Activated T-cell treated with anti-CD3 and anti-CD28 coated beads for 1 hour (primary cell): ENCODE results near the gene RNF167.
A peak's percentile ranks its signal among the peaks of the same experiment; 100 is the strongest.

Source experiments
- DNase-seq: peaks from one replicate; pipeline ENCODE4 v3.0.0-alpha.2; 2020; ENCODE audit warnings: low read depth

Gene RNF167

DNA sequence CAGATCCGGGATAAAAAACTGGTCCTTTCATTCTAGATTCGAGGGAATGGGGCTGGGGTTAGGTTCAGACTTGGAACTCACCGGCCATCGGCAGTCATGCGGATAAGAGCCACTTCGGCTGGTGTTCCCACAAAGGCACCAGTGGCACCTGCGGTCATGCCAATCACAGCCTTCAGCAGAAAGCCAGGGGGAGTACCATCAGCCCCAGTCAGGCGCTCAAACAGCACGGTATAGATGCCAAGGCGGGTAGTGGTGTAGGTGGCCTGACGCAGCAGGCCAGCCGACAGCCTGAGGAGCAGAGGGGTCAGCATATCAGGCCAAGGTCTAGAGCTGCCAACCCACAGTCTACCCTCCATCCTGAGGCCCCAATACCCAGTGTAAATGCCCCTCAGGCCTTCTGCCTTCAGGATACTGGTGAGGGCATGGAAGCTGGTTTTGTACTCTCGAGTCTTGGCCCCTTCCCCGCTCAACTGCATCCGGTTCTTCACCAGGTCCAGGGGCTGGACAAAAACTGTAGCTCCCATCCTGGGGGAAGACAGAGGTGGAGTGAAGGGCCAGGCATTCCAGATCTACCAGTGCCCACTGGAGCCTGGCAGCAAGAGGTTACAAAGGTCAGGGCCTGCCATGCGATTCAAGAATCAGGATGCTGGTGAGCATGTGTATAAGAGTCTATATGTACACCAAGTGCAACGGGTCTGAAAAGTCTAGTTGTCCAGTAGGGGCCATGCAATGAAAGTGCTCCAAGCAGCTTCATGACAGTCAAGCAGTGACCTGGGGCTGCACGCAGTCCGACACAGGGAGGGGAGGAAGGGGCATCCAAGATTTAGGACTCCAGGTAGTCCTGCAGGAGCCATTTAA, 1.2 kb upstream of the RNF167 start:
- DNase-seq = no peak

GRCh38 chr17:4939546-4939795, 597 bp upstream of the RNF167 start:
- no peak for DNase-seq

DNA sequence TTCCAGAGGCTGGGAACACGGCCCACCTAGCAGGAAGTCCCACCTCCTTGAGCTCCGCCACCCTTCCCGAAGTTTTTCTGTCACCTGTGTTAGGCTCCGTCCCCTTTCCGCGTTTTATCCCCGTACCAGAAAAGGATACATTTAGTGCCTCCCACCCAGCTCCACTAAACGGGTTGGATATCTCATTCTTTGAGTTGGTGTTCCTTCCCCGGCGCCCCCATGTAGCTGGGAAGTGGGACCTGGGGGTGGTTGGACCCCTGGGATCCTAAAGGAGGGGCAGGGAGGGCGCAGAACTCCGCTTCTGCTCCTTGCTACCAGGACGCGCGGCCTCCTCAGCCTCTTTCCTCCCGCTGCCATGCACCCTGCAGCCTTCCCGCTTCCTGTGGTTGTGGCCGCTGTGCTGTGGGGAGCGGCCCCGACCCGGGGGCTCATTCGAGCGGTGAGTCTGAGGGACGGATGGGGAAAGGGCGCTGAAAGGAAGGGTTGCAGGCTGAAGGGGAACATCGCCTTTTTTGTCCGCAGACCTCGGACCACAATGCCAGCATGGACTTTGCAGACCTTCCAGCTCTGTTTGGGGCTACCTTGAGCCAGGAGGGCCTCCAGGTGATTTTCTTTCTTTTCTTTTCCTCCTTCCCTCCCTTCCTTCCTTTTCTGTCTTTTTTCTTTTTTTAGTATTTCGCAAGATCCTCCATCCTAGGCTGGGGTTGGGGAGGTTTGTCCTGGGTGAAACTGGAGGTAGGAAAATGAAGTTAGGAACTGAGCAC, 669 bp downstream of the RNF167 start:
- no peak for DNase-seq

- no peak for DNase-seq
Observed at GRCh38 chr17:4941319-4941610, 1.2 kb downstream of the RNF167 start.

DNA sequence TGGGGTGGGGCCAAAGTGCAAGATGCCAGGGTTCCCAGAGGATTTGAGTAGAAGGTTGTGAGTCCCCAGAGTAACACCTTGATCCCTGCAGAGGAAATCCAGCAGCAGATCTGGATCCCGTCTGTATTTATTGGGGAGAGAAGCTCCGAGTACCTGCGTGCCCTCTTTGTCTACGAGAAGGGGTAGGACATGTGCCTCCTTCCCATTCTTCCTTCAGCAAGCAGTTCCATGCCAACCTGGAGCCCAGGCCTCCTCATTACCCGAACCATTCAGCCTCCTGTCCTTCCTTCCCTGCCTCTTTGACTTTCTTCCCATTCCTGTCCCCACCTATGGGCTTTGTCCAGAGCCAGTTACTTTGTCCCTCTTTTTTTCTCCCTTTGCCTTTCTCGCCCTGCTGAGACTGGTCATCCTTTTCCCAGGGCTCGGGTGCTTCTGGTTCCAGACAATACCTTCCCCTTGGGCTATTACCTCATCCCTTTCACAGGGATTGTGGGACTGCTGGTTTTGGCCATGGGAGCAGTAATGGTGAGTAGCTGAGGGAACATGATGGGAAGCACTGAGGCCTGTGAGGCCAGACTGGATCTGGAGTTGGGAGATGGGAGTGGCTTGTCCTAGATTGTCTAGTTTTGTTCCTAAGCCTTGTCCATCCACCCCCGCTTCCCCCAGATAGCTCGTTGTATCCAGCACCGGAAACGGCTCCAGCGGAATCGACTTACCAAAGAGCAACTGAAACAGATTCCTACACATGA, 2.9 kb downstream of the RNF167 start:
- no peak for DNase-seq

DNA sequence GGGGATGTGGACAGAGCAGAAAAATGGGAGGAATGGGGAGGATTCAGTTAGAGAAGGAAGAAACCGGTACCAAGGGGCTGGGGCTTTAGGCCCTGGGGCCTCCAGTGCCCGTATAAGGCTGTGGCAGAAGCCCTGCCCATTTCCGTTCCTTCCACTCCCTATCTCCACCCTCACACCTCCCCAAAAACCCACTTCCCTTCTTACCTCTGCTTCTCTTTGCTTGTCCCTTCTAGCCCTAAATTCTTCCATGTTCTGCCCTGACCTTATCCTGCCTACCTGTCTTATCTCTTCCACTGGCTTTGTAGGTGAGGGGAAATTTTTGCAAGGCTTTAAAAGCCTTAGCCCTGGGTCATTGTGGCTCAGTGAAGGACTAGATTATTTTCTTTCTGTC, 4.1 kb downstream of the RNF167 start:
- DNase-seq = no peak

- DNase-seq = no peak
Observed at GRCh38 chr17:4944554-4945175, 4.6 kb downstream of the RNF167 start.

DNA sequence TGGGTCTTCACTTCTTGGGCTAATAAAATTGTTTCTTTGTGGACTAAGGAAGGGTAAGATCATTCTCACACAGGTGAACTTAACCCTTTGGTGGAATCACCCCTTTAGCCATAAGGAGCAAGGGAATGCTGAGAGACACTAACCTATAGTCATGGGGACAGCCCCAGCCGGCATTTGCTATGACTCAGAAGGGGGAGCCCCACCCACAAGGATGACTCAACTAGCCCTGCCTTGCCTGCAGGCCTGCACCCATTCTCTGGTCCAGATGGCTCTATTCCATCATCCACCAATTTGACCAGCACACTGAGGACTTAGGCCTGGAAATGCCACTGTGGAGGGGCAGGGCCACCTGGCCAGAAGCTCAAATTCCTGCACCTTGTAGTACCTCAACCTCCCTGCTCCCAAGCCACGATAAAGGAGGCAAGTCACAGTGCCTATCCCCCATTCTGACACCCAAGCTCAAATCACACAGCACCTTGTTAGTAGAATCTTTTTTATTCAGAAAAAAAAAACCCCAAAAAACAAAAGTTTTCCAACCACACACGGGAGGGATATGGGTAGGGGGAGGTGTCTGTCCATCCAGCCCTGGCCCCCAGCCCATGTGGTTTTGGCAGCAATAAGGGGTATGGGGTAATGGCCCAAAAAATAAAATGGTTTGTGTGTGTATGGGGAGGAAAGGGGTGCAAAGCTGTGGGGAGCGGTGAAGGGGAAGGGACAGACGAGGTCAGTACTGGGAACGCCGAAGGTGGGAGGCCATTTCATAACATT, 5.3 kb downstream of the RNF167 start:
- DNase-seq = peak; percentile 68

GRCh38 chr17:4945944-4946280, 5.8 kb downstream of the RNF167 start:
- DNase-seq = no peak

DNA sequence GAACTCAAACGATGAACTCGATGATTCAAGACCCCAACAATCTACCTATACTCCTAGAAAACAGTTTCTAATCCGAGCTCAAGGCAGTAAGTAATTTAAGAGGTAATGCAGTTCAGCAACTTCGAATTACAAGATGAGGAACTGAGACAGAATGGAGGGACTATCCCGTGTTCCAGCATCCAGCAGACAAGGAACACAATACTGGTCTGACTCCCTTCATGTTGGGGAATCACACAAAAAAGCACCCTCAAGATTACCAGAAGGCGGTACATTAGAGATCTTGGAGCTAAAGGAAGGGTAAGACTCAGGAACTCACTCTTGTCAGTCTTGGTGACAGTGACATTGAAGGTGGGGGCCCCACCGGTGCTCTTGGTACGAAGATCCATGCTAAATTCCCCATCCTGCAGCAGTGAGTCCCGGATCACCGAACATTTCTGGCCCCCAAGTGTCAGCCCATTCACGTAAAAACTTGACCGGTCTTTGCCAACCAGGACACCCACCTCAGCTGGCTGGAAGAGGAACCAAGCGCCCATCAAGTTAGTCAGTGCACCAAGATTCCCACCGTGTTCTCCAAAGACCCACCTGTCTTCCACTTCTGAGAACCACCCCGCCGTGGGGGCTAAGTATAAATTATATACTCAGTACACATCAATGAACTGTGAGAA, 6.4 kb downstream of the RNF167 start:
- no peak for DNase-seq

GRCh38 chr17:4947010-4947410, 6.9 kb downstream of the RNF167 start:
- DNase-seq = no peak

GRCh38 chr17:4947411-4948165, 7.5 kb downstream of the RNF167 start:
- peak; percentile 60 for DNase-seq

GRCh38 chr17:4948166-4948930, 8.3 kb downstream of the RNF167 start, which contains the start of gene PFN1:
TSS of gene PFN1 (minus strand) at chr17:4948530. CDS start at chr17:4948394, 136 bp downstream.
- DNase-seq = peak; percentile 87

DNA sequence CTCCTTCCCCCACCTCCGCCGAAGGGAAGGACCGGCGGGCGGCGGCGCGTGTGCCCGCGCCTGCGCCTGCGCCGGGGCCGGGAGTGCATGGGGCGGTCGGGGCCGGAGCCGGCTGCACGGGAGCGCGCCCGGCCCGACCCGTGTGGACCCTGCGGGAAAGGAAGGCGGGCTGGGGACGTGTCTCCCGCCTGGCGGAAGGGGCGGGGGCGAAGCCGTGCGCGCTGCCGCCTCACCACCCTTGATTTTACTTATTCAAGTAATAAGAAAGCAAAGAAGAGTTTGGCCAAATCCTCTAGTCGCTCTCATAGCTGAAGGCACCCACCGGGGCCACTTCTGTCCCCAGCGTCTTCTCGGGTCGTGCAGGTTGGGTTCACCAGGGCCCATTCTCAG, 8.9 kb downstream of the RNF167 start:
- peak; percentile 47 for DNase-seq

DNA sequence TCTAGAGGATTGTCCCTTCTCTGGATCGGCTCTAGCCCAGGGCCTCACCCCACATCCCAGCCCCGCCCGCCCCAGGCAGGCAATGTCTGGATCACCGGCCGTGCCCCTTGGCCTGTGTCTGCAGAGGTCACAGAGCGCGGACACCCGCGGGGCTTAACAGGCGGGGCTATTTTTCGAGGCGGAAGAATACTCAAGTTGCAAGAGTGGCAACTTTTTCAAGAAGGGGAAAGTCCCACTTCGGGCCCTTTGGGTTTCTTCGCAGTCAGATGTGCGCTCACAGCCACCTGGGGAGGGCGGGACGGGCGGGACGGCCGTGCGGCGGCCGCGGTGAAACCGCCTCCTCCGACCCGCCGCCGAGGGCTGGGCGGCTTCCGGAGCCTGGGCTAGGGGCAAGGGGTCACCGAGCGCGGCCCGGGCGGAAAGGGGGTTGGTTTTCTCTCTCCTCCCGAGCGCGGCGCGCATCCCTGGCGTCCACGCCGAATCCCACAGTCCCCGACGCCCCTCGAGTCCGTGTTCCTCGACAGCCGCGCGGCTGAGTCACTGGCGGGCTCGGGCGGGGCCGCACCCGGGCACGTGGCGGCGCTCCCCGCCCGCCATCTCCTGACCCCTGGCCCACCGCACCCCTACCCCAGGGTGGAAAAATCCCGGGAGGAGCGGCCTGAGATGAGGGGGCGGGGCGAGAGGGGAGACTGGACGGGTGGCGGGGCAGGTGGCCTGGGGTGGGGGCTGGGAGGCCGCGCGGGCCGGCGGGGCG, 9.4 kb downstream of the RNF167 start:
- peak; percentile 61 for DNase-seq

DNA sequence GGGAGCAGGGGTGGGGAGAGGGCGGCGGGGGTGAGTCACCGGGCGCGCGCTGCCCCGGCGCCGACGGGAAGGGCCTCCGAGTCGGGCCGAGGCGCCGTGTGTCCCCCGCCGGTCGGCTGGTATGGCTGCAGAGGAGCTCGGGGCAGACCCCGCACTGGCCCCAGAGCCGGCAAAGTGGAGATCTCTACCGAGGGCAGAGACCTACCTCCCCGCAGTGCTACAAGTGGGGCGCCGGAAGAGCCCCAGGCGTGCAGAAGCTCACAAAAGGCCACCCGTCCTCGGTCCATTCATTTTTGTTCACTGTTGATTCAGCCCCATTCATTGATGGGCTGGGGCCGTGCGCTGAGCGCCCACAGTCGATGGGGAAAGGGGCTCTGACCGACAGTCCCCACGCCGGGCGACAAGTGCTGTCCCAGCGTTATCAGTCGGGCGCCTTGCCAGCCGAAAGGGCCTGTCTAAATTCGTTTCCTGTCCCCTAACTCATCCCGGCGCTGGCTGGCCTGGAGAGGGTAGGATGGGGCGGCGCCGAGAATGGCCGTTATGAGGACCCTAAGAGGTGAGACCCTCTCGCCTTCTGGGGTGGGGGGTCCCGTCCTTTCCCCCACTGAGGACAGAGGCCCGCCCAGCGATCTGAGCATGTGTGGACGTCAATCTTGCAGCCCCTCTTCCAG, 10.1 kb downstream of the RNF167 start:
- DNase-seq = peak; percentile 52

- no peak for DNase-seq
Observed at GRCh38 chr17:4950746-4951204, 10.7 kb downstream of the RNF167 start, which contains the start of gene ENO3. TSS of gene ENO3 (plus strand) at chr17:4951119. CDS start at chr17:4951830, 711 bp downstream.

DNA sequence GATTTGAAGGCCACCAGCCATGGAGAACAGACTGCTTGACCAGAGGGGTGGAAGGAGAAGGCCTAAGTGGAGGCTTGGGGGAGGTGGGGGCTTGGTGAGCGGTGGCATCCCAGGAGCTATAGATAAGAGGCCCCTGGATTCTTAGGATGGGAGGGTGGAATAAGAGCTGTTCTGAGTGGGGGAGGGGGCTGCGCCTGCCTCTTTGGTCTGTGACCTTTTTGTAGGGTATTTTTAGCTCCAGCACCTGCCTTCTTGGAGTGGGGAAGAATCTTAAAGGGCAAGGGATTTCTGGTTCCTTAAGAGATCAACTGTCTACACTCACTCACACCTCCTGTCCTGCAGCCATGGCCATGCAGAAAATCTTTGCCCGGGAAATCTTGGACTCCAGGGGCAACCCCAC, 11.4 kb downstream of the RNF167 start:
- DNase-seq = no peak
